Left ventricle myocardium inferior (tissue), 1 donor: ENCODE measurements around the gene WBP1. TPM values are rescaled to one million over a fixed set of nuclear protein-coding genes. Genes with fewer than 3 reads are reported as not detected.

ENCODE experiments used
- DNase-seq: peaks from one replicate; pipeline ENCODE4 v3.0.0-alpha.2; 2020
- H3K27ac ChIP-seq: fragments of 200-600 bp; replicated peaks from 2 replicates; pipeline ENCODE4 v1.8.0; 2021
- H3K27me3 ChIP-seq: fragments of 200-600 bp; 2 replicates; pipeline ENCODE4 v1.8.0; 2021; ENCODE audit warnings: low read depth
- H3K36me3 ChIP-seq: fragments of 200-600 bp; 2 replicates; pipeline ENCODE4 v1.8.0; 2021
- H3K4me1 ChIP-seq: fragments of 200-600 bp; 2 replicates; pipeline ENCODE4 v1.8.0; 2021
- H3K4me3 ChIP-seq: fragments of 200-600 bp; 2 replicates; pipeline ENCODE4 v1.8.0; 2021; ENCODE audit warnings: mild to moderate bottlenecking, moderate library complexity
- H3K9me3 ChIP-seq: fragments of 200-600 bp; replicated peaks from 2 replicates; pipeline ENCODE4 v1.8.0; 2021
- intact Hi-C: fragments of 100-400 bp; cut with micrococcal nuclease; formaldehyde crosslinking; loops from one replicate; pipeline ENCODE4 v1.11.0; 2022
- total RNA-seq: library from RNA; stranded (reverse); fragmentation: NEBNext Ultra II Directional; extraction: Animal tissue kit (Norgen Biotek cat#: 25700); gene quantifications from one replicate; pipeline ENCODE4 v1.2.1, GENCODE V29; 2021
- TF ChIP-seq, protein P1 (sequence below): fragments of 200-600 bp; IDR thresholded peaks from 2 replicates; pipeline ENCODE4 v1.8.0; 2021; ENCODE audit warnings: antibody characterized with exemption, mild to moderate bottlenecking, borderline replicate concordance
- donor health status: DM: no; HTN: yes; CAD: no; lungs with severe emphysema.

WBP1 gene
- total RNA-seq, 1 donor from 2014 or later: 46.1 TPM

DNA sequence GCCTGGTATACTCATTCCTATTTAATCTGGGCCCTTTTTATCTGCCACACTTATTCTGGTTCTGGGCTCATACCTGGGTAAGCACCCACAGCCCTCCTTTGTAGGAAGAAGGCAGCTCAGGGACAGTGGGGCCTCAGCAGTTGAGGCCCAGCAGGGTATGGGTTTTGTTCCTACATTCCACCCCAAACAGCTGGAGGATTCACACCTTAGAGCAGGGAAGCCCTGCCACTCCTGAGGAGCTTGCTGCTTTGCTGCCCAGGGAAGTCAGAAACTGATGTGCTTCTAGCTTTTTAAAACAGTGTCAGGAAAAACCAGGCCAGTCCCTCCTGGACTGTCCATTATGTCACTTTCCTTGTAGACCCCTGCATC is 42.3 kb downstream of the WBP1 start:
- peaks cover 90% of the 10 kb centered on the region for H3K27me3 ChIP-seq
- TF ChIP-seq, protein P1, sequence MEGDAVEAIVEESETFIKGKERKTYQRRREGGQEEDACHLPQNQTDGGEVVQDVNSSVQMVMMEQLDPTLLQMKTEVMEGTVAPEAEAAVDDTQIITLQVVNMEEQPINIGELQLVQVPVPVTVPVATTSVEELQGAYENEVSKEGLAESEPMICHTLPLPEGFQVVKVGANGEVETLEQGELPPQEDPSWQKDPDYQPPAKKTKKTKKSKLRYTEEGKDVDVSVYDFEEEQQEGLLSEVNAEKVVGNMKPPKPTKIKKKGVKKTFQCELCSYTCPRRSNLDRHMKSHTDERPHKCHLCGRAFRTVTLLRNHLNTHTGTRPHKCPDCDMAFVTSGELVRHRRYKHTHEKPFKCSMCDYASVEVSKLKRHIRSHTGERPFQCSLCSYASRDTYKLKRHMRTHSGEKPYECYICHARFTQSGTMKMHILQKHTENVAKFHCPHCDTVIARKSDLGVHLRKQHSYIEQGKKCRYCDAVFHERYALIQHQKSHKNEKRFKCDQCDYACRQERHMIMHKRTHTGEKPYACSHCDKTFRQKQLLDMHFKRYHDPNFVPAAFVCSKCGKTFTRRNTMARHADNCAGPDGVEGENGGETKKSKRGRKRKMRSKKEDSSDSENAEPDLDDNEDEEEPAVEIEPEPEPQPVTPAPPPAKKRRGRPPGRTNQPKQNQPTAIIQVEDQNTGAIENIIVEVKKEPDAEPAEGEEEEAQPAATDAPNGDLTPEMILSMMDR: no peak
- H3K4me1 ChIP-seq: peaks cover 65% of the 10 kb centered on the region
- H3K9me3 ChIP-seq: no peaks in the 10 kb centered on the region
- H3K36me3 ChIP-seq: peaks cover 13% of the 10 kb centered on the region
- no peak overlapping the region for H3K27ac ChIP-seq
- DNase-seq: no peak
- no peak overlapping the region for H3K4me3 ChIP-seq
- intact Hi-C loops: no loop called here

DNA sequence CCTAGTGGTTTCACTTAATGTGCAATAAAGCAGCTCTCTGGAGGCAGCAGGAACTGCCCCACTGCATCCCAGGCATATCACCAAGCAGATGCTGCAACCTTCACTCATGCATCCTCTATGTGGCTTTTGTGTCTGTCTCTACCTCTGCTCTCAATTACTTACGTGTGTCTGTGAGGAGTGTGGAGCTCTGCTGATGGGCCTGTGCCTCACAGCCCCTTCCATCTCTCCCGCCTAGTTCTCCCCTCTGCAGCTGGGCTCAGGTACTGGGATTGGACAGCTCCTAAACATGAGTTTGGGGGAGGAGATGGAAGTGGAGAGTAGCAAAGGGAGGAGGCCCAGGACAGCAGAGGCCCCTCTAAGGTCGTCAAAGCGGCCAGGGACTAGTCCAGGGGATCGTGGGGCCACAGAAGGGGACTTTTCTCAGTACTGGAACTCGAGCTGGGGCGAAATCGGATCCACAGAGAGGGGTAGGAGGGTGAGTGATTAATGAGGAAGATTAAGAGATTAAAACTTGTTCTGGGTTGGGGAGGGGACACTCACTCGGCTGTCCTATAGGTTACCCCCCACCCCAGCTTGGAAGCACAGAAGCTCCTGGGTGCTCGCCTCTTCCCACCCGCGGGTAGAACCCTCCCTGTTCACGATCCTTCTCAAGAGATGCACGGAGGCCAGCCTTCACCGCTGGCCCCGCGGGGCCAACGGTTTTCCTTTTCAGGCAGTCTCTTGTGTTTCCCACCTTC is 43.3 kb downstream of the WBP1 start:
- TF ChIP-seq, protein P1: no peak
- Histone ChIP-seq H3K9me3 (no peaks in the 10 kb centered on the region), H3K4me1 (peaks cover 75% of the 10 kb centered on the region), H3K27ac (no peak overlapping the region), H3K36me3 (peaks cover 21% of the 10 kb centered on the region), H3K4me3 (peak overlapping the region; percentile 80), H3K27me3 (peaks cover 99% of the 10 kb centered on the region)
- no peak for DNase-seq
- intact Hi-C loops: no loop called here

DNA sequence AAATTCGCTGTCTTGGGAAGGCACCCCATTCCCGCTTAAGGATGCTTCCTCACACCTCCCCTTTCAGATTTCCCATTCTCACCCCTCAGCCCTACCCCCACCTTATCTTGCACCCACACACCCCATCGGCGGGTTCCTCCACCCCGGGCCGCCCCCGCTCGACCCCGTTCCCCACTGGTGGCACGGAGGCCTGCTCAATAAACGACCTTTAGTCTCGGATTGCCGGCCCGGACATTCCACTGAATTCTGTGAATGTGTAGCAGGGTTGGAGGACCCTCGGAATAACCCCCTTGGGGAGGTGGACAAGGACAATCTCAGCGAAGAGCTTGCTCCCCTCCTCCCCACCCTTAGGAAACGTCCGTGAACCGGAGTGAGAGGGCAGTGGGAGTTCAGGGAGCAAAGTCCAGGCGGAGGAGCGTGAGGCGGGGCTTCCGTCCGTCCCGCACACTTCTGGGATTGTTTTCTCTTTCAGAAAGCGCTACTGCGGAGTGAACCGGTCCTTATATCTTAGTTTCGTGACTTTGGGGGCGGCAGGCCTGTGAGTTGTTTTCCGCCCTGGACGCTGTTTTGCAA is 44.0 kb downstream of the WBP1 start:
- peak overlapping the region; percentile 93 for H3K27ac ChIP-seq
- DNase-seq: no peak
- peaks cover 94% of the 10 kb centered on the region for H3K27me3 ChIP-seq
- intact Hi-C loops: no loop called here
- H3K4me1 ChIP-seq: peaks cover 82% of the 10 kb centered on the region
- H3K4me3 ChIP-seq: peak overlapping the region; percentile 80
- peaks cover 21% of the 10 kb centered on the region for H3K36me3 ChIP-seq
- no peaks in the 10 kb centered on the region for H3K9me3 ChIP-seq
- TF ChIP-seq, protein P1: no peak

DNA sequence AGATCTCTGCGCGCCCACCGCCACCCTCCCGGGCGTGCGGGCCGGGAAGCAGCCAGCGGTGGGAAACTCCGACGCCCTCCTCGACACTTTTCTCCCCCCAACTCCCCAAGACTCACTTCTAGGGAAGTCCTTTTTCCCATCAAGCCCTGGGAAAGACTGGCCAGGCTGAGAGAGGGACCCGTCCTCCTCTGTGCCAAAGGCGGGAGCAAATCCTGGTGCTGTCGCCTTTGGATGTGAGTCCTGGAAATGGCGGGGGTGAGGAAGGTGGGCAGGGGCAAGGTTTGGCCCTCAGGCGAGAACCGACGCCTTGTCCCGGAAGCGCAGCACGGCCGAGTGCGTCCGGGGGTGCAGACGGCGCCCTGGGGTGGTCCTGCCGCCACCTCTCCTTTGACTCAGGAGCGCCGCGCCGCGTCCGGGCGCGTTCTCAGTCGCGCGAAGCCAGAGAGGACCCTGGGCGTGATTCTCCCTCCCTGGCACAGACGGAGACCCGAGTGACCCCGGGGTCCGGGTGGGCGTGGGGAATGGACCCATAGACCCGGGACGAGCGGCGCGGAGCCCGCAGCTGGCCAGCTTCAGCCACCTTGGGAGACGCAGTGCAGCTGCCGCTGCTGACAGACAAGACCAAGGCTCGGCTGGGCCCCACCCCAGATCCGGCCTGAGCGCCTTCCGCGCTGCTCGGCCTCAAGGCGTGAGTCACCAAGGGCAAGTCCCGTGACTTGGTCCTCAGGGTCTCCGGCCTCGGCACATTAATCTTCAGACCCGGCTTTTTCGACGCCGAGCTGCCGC is 44.7 kb downstream of the WBP1 start:
- peaks cover 87% of the 10 kb centered on the region for H3K27me3 ChIP-seq
- H3K4me3 ChIP-seq: peak overlapping the region; percentile 80
- intact Hi-C loops: no loop called here
- peak overlapping the region; percentile 93 for H3K27ac ChIP-seq
- no peaks in the 10 kb centered on the region for H3K9me3 ChIP-seq
- TF ChIP-seq, protein P1: peak; percentile 35
- H3K36me3 ChIP-seq: peaks cover 21% of the 10 kb centered on the region
- H3K4me1 ChIP-seq: peaks cover 81% of the 10 kb centered on the region
- DNase-seq: peak; percentile 87

DNA sequence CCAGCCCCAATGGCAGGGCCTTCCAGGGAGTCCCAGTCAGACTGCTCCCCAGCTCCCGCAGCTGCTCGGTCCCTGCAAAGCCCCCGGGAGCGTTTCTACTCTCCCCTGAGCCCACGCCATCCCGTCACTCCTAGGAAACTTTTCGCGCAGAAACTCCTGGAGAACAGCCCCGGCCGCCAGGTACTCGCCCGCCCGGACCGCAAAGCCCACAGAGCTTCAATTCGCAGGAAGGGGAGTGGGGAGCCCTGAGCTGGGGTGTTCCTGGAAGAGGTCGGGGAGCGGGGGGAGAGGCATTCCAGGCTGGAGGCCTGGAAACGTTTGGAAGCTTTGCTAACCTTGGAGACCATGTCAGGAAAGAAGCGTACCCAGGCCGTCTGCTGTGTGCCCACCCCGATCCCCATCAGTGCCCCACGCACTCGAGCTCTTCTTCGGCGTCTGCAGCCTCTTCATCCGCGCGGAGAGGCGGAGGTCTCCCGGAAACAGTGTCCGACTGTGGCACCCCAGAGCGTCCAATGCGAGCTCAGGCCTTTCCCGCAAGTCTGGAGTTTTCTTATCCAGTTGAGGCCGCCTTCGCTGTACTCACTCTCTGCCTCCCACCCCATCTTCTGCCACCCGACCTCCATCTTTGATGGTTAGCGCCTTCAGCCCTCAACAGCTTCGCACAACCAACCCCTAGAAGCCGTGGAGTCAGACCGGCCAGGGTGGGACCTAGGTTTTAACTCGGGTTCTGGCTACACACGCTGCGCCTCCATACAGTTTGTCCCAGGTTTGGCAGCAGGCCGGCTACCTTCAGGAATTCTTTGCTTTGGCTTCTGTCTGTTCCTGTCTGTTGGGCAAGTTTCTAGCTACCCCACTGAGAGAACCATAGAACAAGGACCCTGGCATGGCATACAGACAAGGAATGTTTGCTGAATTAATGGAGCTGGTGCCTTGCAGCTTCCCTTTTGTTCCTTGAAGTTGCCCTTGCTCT is 45.6 kb downstream of the WBP1 start:
- no peaks in the 10 kb centered on the region for H3K9me3 ChIP-seq
- TF ChIP-seq, protein P1: no peak
- H3K27ac ChIP-seq: peak overlapping the region; percentile 93
- DNase-seq: no peak
- H3K4me1 ChIP-seq: peaks cover 78% of the 10 kb centered on the region
- peak overlapping the region; percentile 80 for H3K4me3 ChIP-seq
- H3K27me3 ChIP-seq: peaks cover 83% of the 10 kb centered on the region
- intact Hi-C loops: no loop called here
- peaks cover 21% of the 10 kb centered on the region for H3K36me3 ChIP-seq
